GM19193 (cell line): Measurements from ENCODE around the gene GLRX5.

Experiments used
- POLR2A ChIP-seq: IDR thresholded peaks from 4 replicates; pipeline ENCODE4 v1.6.1; 2011; ENCODE audit not compliant: insufficient read depth, insufficient read length; ENCODE audit errors: extremely low read depth

GLRX5 gene

DNA sequence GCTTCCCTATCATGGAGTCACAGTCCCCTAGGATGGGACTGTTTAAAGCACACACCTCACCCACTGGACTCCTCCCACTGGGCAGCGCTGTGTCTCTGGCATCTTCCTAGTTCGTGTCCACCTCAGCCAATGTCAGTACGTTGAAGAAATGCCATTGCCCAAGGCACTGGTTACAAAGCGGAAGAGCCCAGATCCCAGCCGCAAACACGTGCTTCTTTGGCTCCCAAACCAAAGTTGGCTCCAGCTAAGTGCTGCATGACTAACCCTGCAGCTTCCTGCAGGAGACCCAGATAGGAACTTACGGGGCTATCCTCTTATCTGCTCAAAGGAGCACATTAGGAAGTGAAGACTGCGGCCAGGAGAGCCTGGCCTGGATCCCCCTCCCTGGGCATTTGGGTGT is 27.7 kb upstream of the GLRX5 start:
- no peak for TF ChIP-seq POLR2A

GRCh38 chr14:95507701-95508103 is 27.1 kb upstream of the GLRX5 start:
- TF ChIP-seq POLR2A = no peak

DNA sequence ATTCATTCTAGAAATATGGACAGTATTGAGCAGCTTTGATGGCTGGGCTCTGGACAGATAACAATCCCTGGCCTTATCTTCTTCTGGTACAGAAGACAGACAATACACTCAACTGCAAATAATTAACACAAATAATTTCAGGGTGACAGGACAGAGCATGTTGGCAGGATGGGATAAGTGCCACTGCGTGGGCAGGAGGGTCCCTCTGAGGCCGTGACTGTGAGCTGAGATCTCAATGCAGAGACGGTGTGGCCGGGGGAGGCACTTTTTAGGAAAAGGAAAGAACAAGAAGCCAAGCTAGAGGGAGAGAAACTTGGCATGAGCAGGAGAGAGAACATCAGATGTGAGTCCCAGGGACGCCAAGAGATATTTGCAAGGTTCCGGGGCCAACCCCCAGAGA is 26.5 kb upstream of the GLRX5 start:
- no peak for TF ChIP-seq POLR2A

GRCh38 chr14:95509495-95509894 is 25.4 kb upstream of the GLRX5 start:
- no peak for TF ChIP-seq POLR2A

GRCh38 chr14:95510804-95511203 is 24.0 kb upstream of the GLRX5 start:
- no peak for TF ChIP-seq POLR2A

- TF ChIP-seq POLR2A = no peak
Observed at GRCh38 chr14:95511687-95512086, 23.2 kb upstream of the GLRX5 start.

DNA sequence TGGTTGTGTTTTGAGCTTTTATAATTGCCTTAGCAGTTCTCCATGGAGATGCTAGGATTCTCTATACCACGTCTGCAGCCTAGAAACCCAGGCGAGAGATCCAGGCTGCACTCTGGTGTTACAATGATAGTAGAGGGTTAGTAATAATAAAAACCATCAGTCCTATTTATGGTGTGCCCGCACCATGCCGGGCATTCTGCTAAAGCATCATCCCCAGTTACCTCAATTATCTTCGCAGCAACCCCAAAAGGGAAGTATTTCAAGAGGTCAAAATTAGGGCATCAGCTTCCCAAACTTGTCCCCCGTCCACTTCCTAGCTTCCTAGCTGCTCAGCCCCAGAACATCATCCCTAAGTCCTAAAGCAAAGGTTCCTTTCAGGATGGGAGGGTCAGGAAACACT is 21.6 kb upstream of the GLRX5 start:
- no peak for TF ChIP-seq POLR2A

DNA sequence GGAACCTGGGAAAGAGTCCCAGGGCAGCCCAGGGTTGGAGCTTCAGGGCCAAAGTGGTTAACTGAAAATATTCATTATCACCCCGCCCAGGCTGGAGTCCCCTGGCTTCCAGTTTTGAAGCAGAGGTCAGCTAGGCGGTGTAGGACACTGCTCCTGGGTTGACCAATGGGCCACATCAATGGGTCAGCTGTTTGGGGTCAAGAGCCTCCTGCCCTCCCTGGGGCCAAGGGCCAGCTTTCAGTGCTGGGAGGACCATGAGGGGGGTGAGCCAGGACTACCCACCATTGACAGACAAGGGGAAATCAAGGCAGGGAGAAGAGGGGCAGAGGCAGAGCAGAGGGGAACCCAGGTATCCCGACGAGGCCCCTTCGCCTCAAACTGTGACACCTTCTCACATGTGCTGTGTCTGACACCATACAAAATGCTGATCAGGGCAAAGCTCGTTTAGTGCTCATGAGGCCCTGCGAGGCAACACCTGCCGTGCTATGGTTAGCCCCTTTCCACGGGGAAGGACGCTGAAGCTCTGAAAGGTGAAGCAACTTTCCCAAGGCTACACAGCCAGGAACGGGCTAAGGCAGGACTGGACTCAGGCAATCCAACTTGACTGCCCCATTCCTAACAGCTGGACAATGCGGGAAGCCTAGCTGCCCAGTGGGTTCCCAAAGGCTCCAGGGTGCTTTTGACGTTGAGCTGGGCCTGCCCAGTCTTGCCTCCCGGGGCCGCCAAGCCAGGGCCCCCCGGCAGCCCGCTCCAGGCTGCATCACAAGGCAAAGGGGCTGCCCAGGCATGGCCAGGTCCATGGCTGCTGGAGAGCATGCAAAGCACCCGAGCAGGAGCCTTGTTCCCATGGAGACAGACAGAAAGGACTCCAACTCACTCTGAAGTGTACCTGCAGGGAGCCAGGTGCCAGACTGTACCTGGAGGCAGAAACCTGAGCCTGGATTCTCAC is 20.4 kb upstream of the GLRX5 start:
- no peak for TF ChIP-seq POLR2A

DNA sequence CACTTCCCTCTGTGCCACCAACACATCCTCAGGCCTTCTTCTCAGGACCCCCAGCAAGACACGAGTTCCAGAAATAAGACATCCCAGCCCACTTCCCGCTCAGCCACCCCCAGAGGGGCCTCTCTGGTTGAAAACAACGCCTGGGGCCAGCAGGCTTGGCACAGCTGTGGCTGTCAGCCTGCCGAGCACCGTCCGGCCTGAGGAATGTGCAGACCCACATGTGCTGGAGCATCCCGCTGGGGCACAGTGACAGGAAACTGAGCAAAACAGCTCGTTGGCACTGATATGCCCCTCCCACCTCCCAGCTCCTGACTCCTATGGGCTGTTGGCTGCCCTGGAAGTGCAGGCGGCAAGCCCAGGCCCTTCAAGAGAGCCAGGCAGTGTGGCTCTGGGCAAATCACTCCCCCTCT is 19.8 kb upstream of the GLRX5 start:
- peak; percentile 51 for TF ChIP-seq POLR2A

DNA sequence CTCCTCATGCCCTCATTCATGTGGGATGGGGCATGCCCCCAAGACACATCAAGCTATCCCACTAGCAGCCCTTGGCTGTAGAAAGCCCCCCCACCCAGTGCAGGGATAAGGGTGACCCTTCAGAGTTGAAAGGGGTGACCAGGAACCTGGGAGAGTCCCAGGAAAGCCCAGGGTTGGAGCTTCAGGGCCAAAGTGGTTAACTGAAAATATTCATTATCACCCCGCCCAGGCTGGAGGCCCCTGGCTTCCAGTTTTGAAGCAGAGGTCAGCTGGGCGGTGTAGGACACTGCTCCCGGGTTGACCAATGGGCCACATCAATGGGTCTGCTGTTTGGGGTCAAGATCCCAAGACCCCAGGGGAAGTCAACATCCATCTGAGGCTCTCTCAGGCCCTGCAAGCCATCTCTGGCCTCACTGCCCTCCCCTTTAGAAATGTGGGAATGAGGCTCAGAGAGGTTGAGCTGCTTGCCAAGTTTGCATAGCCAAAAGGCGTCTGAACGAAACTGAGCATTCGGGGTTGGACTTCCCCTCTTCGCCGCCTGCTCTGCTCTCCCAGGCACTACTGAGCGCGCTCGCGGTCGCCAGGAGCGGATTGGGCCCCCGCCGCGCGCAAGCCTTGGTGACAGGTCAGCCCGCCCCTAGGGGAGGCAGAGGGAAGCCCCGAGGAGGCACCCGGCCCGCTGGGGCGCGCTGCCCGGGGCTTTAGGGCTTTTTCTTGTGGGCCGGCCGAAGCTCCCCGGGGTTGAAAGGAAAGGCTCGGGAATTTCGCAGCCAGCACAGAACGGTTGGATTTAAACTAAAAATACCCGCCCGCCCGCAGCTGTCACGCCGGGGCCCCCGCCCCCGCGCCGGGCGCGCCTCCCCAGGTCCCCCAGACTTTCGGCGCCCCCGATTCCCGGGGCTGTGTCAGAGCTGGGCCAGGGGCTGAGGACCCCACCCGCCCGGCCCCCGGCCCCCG is 19.0 kb upstream of the GLRX5 start:
- peak; percentile 68 for TF ChIP-seq POLR2A

GRCh38 chr14:95516554-95517181 is 18.2 kb upstream of the GLRX5 start, which contains the start of gene SYNE3:
SYNE3 (minus strand) TSS chr14:95516650; CDS start chr14:95475821, 40,829 bp downstream.
- TF ChIP-seq POLR2A = no peak

- peak; percentile 35 for TF ChIP-seq POLR2A
Observed at GRCh38 chr14:95518045-95518751, 16.7 kb upstream of the GLRX5 start.

DNA sequence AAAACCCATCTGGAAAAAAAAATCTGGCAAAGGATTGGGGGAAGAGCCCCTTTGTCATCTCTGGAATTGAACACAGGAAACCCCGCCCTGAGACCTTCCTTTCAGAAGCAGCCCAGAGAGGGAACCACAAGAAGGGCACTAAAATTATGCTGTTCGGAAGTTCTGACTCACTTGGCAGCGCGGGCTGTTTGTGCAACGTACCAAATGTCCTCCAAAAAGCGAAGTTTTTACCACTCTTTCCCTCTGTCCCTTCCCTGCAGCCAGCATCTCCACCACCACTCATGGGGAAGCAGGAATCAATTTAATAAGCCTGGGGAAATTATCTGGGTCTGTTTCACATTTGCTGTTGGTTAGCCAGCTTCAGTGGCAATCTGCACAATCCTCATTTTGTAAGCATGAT is 15.2 kb upstream of the GLRX5 start:
- peak; percentile 41 for TF ChIP-seq POLR2A

- no peak for TF ChIP-seq POLR2A
Observed at GRCh38 chr14:95520346-95520745, 14.5 kb upstream of the GLRX5 start.

DNA sequence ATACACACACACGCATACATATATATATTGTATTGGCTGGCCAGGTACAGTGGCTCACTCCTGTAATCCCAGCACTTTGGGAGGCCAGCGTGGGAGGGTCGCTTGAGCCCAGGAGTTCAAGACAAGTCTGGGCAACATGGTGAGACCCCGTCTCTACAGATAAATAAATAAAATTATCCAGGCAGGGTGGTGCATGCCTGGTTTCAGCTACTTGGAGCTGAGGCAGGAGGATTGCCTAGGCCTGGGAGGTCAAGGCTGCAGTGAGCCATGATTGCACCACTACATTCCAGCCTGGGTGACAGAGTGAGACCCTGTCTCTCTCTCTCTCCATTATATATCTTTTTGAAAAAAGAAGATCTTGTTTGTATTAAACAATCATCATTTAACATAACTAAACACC is 13.8 kb upstream of the GLRX5 start:
- no peak for TF ChIP-seq POLR2A

DNA sequence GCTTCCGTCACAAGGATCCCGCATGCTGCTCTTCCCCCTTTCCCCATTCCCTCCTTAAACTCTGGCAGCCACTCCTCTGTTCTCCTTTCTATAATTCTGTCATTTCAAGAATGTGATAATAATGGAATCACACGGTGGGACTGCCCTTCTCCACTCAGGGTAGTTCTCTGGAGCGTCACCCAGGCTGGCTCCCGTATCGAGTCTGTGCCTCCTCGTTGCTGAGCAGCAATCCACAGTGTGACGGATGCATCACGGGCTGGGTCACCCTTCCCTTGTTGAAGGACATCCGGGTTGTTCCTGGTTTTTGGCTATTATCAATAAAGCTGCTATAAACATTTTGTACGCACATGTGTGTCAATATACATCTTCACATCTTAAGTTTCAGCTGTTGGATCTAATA is 12.7 kb upstream of the GLRX5 start:
- TF ChIP-seq POLR2A = no peak
